ENCODE measurements around the gene C19orf18. TPM values are rescaled to one million over a fixed set of nuclear protein-coding genes. Genes with fewer than 3 reads are reported as not detected.
A peak's percentile ranks its signal among the peaks of the same experiment; 100 is the strongest.

C19orf18 gene
- total RNA-seq, 4 donors from 2014 or later, result 0.46 to 1.5 (median 0.96) TPM; not detected in 1

DNA sequence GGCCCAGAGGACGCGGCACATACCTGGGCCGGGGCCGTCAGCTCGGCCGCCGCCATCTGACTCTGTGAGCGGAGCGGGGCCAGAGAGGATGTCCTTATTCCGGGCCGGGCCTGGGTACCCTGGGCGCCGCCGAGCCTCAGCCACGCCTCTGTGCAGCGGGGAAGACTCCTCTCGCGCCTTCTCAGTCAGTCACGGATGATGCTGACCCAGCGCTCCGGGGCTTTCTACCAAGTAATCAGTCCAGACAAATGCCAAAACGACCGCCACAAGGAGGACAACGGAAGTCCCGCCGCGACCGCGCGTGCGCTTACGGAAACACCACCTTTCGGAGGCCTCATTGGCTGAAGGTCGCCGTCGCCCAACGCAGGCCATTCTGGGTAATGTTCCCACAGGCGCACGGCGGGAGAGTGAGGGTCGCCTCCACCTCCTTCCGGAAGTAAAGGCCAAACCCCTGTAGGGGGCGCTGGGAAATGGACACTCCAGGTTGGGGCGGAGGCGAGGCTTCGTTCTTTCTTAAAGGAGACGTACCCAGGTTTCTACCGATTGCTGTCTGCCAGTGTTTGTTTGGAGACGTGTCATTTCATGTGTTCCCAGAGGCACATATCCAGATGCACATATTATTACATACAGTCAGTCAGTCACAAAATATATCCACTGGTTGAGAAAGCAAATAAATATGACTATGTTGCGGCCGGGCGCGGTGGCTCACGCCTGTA lies 26.8 kb downstream of the C19orf18 start, which contains the start of gene ZNF256:
ZNF256 (minus strand) TSS at position 288 of the 716 bp plus-strand sequence; CDS start at position 56, 232 bp downstream.
- TF ChIP-seq, protein P1, sequence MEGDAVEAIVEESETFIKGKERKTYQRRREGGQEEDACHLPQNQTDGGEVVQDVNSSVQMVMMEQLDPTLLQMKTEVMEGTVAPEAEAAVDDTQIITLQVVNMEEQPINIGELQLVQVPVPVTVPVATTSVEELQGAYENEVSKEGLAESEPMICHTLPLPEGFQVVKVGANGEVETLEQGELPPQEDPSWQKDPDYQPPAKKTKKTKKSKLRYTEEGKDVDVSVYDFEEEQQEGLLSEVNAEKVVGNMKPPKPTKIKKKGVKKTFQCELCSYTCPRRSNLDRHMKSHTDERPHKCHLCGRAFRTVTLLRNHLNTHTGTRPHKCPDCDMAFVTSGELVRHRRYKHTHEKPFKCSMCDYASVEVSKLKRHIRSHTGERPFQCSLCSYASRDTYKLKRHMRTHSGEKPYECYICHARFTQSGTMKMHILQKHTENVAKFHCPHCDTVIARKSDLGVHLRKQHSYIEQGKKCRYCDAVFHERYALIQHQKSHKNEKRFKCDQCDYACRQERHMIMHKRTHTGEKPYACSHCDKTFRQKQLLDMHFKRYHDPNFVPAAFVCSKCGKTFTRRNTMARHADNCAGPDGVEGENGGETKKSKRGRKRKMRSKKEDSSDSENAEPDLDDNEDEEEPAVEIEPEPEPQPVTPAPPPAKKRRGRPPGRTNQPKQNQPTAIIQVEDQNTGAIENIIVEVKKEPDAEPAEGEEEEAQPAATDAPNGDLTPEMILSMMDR (IDR thresholded peaks at IDR 0.05), result no peak
- DNase-seq (ENCODE audit: low spot score), result peak; percentile 72
- peak; percentile 96 for ATAC-seq (ENCODE audit: low FRiP score)

DNA sequence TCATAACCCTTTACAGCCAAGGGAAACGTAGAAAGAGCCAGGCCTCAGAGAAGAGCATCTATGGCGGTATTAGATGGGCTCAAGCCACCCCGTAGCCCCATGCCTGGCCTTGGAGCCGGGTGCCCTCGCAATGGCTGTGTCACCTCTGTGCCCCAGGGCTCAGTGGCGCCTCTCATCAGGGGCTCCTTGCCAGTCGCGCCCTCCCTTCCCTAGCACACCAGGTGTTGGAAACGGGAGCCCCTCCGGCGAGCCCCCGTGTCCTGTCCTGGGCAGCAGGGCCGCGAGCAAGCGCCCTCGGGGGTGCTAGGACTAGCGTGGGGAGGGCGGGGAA lies 27.3 kb downstream of the C19orf18 start:
- DNase-seq (ENCODE audit: low spot score) (no peak), ATAC-seq (ENCODE audit: low FRiP score) (peak; percentile 3)
- TF ChIP-seq, protein P1 (IDR thresholded peaks at IDR 0.05), result no peak

- no peak for DNase-seq (ENCODE audit: low spot score)
- no peak for ATAC-seq (ENCODE audit: low FRiP score)
- TF ChIP-seq, protein P1 (IDR thresholded peaks at IDR 0.05), result no peak
These were observed 28.0 kb downstream of the C19orf18 start for GRCh38 chr19:57946316-57946715.

DNA sequence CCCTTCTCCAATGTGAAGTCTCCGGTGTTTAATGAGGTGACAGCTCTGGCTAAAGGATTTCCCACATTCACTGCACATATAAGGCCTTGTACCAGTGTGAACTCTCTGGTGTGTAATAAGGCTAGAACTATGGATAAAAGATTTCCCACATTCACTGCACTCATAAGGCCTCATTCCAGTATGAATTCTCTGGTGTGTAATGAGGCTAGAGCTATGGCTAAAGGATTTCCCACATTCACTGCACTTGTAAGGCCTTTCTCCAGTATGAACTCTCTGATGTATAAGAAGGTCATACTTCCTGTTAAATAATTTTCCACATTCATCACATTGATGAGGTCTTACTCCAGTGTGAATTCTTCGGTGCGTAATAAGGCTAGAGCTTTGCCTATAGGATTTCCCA lies 32.7 kb downstream of the C19orf18 start:
- ATAC-seq (ENCODE audit: low FRiP score) (no peak), DNase-seq (ENCODE audit: low spot score) (no peak)
- TF ChIP-seq, protein P1 (IDR thresholded peaks at IDR 0.05), result no peak

DNA sequence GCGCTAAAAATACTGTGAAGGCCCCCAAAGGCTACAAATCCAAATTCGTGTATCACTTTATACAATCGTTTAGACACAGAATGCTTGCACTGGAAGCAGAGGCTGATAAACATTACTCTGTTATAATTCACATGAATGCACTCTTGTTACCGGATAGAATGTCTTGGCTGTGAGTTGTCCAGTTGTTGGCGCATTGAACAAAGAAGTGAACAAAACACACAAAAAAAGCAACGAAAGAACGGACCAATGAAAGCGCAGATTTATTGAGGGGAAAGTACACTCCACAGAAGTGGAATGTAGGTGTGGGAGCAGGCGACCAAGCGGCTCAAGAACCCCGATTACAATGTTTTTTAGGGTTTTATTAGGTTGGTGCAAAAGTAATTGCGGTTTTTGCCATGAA lies 38.6 kb downstream of the C19orf18 start:
- ATAC-seq (ENCODE audit: low FRiP score) (no peak), DNase-seq (ENCODE audit: low spot score) (no peak)

GRCh38 chr19:57934820-57935665 lies 39.3 kb downstream of the C19orf18 start, which contains the start of gene ZNF418:
ZNF418 (minus strand) TSS chr19:57935402; CDS start chr19:57933822, 1,580 bp downstream.
- DNase-seq (ENCODE audit: low spot score), result no peak
- TF ChIP-seq, protein P1 (IDR thresholded peaks at IDR 0.05), result no peak
- peak; percentile 64 for ATAC-seq (ENCODE audit: low FRiP score)

More for the DNA sequence above, 38.6 kb downstream of the C19orf18 start:
- TF ChIP-seq, protein P1 (IDR thresholded peaks at IDR 0.05), result no peak
